NCI-H2227 treated with DMSO at 0.1 percent for 48 hours (cell line): ENCODE data around the gene HSBP1L1.
"Not testable (repeated sequence)": the region's sequence is repeated elsewhere in the genome, so short reads cannot be mapped to it uniquely, and the experiment has no call there.

ENCODE experiments used
- DNase-seq: peaks from one replicate; lab custom pipeline; 2025; lab: John Stamatoyannopoulos, UW

HSBP1L1 gene

DNA sequence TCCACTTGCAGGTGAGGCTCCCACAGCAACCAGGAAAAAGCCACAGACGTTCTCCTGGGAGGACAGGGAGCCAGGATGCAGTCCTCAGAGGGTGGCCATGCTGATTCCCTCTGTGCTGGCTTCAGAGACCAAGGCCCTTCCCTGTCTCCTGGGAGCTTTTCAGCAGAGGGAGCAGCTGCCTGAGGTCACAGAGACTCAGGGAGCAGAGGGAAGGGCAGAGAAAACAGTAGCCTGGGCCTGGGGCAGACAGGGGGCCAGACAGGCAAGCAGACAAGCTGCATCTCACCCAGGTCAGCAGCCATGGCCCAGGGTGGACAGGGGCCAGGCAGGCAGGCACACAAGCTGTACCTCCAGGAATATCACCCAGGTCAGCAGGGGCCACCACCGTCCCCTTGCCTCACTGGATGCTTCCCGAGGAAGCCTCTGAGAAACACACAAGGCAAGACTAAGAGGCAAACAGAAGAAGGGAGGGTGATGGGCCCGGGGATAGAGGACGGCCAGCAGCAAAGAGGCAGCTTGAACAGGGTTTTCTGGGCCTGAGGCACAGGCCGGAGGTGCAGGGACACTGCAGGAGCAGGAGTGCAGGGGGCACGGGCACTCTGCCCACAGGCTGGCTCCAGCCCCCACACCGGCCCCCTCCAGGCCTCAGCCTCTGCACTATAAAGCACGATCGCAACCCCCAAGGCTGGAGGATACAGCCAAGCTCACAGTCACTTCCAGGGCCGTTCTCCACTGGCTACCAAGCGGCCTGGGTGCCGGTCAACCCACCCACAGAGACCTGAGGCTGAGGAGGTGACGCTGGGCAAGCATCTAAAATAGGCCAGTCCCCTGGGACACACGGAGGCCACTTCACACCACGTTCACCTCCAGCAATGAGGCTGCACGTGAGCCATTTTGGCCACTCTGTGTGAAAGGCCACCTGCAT, 19.1 kb upstream of the HSBP1L1 start:
- DNase-seq, result no peak

DNA sequence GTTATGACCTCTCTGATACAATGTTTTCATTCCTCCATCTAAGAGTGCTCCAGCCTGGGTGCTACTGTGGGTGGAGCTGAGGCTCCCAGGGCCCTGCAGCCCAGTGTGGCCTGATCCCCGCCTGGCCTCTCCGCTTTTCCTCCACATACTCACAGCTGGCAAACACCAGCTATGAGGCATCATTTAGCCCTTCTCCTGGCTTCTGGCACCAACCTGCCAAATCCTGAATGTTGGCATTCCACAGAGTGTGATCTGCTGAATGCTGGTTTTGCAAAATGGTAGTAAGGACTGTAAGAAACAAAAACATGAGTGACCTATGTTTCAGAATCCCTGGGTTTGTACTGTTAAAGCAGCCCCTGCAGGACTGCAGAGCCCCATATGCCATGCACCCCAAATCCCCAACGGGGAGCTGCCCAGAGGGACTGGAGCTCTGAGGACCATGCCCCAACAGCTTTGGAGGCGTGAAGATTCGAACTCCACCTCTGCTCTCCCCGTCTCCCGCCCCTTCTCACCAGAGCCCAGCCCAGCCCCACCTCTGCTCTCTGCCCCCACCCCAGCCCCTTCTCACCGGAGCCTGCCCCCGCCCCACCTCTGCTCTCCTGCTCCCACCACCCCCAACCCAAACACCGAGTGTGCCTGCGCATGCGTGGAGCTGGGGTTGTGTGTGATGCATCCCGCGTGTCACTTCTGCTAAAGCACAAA, 17.2 kb upstream of the HSBP1L1 start:
- no peak for DNase-seq

DNA sequence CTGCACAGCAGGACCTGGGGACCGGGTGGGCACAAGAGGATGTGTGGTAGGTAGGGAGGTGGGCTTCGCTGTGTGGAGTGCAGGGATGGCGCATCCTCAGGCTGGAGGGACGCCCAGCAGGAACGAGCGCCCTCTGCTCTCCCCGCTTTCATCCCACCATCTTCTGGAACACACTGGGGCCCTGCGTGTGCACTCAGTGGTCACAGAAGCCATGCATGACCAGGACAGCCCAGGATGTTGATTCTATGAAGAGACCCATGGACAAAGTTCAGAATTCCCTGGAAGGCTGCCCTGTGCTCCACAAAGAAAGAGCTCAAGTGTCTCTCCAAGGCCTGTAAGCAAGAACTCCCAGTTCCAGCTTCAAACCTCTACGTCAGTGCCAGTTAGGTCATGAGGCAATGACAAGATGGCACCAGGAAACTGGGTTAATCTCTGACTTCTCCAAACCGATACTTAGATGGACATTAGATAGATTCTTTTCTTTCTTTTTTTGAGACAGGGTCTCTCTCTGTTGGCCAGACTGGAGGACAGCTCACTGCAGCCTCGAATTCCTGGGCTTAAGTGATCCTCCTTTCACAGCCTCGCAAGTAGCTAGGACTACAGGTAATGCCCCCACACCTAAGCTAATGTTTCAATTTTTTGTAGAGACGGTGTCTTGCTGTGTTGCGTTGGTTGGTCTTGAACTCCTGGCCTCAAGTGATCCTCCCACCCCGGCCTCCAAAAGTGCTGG, 16.4 kb upstream of the HSBP1L1 start:
- DNase-seq, result no peak

DNA sequence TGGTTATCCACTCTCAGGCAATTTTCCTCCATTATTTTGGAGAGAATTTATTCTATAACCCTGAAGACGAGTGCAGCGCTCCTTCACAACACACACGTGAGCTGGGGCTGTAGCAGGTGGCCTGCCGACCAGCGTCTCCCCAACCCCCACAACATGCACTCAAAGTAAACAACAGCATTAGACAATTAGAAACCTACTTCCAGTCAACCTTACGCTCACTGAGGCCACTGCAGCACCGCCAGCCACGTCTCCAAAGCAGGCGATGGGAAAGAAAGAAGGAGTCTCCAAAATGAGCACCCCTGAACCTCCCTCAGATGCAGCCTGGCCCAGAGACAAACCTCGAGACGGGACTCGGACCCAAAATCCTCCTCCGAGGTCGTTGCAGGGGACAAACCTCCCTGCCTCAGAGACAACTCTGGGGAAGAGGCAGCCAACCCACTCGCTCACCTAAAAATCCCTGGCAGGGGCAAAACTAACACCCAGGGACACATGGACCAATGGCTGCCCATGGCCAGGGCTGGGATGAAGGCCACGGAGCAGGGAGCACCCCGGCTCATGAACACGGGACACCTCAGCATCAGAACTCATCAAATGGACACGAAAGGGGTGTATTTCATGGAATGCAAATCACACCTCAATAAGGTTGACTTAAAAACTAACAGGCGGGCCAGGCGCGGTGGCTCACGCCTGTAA, 15.6 kb upstream of the HSBP1L1 start:
- DNase-seq, result no peak

DNA sequence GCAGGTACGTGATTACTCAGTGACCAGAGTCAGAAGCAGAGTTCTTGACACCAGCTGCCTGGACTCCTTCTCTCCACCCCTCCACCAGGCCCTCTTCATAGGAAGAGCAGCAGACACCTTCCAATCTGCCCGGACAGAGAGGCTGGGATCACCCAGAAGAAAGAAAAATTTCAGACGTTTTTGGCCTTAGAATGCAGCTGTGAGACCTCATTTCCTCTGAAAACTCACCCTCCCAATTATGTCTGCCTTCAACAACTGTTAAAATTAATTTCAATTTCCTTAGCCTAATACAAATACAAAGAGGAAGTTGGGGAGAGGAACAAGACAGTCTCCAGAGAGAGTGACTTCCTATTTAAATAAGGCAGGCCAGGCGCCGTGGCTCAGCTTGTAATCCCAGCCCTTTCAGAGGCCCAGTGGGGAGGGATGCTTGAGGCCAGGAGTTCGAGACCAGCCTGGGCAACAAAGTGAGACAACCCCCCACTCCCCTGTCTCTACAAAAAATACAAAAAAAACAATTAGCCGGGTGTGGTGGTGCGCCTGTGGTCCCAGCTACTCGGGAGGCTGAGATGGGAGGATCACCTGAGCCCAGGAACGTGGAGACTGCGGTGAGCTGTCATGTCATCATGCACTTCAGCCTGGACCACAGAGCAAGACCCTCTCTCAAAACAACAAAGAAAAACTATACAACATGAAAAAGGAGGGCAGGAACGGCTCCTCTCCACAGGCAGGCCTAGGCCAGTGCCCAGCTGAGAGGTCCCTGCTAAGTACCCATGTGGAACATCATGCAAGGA, 14.6 kb upstream of the HSBP1L1 start:
- no peak for DNase-seq

DNA sequence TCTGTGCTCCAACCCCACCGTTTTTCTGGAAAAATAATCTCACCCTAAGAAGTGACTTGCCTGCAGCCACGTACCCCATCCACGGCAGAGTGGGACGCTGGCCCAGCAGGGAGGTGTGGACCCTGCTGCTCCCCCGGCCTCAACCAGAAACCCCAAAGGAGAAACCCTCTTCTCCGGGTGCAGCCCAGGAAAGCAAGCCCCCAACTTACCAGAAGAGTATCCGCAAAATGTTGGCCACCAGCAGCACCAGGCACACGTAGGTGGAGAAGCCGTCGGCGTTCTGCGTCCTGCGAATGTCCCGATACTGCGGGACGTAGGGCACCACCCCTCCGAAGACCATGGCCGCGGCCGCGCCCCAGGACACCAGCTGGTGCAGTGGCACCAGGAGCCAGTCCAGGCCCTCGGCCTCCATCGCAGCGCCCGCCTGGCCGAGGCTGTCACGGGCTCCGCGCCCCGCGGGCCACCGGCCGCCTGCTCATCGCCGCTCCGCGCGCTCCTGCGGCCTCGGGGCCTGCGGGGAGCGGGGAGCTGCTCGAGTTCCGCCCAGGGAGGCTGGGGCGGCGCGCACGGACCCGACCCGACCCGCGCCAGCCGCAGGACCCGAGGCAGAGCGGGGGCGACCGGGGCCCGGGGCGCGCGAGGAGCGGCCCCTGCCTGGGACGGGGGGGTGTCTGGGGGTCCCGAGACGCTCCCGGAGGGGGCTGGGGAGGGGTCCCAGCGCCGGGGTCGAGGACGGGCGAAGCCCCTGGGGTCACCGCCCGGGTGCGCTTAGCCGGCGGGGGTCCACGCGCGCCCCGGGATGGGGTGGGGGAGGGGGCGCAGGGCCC, 13.7 kb upstream of the HSBP1L1 start:
- DNase-seq, result no peak

DNA sequence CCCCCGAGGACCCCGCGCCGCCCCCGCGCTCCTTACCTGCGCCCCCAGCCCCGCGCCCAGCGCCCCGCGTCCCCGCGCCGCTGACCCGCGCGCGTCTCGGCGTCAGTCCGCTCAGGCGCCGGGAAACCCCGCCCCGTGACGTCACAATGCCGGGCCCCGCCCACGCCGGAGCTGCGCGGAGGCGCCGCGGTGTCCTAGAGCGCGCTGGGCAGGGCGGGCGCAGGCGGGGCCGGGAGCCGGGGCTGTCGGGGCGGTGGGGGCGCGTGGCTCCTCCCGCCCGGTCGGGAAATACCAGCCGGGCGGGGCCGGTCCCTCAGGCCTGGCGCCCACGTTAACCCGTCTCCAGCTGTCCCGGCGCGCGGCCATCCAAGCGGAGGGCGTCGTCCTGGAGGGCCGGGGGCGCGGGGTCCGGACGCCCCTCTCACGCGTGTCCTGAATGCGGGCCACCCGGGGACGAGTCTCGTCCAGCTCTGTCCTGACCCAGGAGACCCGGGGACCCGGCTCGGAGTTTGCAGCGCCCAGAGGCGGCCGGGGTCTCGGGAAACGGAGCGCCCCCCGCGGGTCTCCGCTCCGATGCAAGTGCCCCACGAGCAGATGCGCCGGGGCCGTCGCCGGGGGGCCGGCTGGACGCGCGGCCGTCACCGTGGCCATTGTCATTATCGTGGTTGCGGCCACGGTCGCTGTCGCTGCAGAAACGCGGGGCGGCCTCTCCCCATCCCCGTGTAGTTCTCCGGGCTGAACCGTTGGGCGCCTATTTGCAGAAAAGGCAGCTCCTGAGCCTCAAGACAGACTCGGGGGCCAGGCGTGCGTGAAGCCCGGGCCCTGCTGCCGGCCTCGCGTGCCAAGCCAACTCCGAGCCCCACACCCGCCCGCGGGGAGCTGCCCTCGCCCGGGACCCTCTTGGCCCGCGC, 12.6 kb upstream of the HSBP1L1 start, which contains the start of gene SLC66A2:
SLC66A2 (minus strand) TSS at position 109 of the 911 bp plus-strand sequence. CDS start 727 bp downstream, outside the sequence.
- DNase-seq, result peak; percentile 72

DNA sequence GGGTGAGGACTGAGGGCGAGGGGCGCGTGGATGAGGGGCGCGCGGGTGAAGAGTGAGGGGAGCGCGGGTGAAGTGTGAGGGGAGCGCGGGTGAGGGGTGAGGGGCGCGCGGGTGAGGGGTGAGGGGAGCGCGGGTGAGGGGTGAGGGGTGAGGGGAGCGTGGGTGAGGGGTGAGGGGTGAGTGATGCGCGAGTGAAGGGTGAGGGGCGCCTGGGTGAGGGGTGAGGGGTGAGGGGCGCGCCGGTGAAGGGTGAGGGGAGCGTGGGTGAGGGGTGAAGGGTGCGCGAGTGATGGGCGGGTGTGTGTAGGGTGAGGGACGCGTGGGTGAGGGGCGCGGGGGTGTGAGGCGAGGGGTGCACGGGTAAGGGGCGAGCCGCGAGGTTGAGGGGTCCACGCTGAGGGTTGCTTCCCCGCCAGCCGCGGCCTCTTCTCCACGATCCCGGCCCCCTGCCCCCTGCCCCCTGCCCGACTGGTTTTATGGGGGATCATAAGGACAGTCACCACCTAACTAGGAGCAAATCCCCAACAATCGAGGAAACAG, 11.9 kb upstream of the HSBP1L1 start:
- DNase-seq, result no peak

DNA sequence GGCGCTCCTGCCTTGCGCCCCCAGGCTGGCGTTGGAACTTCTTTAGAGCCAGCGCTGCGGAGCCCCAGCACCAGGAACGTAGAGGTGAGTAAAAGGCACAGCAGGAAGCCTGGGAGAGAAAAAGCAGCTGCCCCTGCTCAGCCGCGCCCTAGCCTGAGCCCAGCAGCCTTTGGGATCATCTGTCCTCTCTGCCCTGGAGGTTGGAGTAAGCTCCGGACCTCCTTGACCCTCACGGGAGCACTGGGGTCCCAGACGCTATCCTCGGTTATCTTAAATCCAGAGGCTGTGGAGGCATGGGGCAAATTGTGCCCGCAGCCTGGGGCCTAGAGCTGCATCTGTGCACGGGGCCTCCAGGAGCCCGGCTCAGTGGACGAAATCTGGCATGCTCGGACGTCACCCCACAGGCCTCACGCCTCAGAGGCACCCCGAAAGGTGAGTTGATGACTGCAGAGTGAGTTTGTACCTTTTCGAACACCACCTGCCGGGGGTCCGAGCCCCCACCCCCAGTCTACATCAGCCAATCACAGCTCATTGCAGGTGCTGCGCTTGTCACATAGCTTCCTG, 11.4 kb upstream of the HSBP1L1 start:
- no peak for DNase-seq

DNA sequence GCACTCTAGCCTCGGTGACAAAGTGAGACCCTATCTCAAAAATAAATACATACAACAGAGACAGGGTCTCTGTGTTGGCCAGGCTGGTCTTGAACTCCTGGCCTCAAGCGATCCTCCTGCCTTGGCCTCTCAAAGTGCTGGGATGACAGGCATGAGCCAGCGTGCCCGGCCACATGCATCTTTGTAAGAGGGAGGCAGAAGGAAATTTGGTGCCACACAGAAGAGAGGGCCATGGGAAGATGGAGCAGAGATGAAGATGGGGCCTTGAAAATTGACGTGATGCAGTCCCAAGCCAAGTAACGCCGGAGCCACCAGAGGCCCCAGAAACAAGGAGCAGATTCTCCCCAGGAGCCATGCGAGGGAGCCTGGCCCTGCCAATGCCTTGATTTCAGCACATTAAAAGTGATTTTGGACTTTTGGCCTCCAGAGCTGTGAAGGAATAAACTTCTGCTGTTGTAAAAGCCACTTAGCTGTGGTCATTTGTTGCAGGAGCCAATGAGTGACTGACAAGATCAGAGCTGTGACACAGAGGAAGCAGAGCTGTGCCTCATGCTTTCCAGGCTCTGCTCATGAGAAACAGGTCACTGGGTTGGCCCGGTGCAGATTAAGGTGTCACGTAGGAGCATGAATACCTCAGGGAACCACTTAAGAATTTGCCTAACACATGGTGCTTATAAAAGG, 10.3 kb upstream of the HSBP1L1 start:
- no peak for DNase-seq

DNA sequence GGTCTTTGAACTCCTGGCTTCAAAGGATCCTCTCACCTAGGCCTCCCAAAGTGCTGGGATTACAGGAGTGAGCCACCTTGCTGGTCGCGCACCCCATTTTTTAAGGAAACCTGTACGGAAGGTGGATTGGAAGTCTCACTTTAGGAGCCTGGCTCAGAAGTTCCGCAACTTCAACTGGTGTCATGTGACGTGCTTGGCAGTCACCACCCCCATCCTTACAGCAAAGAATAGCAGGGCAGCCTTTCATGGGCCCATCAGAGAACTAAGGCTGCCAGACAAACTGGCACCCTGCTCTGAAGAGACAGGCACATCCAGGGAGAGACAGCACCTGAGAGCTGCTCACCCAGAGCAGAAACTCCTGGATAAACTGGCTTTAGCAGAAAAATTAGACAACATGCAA, 9.7 kb upstream of the HSBP1L1 start:
- DNase-seq, result no peak

DNA sequence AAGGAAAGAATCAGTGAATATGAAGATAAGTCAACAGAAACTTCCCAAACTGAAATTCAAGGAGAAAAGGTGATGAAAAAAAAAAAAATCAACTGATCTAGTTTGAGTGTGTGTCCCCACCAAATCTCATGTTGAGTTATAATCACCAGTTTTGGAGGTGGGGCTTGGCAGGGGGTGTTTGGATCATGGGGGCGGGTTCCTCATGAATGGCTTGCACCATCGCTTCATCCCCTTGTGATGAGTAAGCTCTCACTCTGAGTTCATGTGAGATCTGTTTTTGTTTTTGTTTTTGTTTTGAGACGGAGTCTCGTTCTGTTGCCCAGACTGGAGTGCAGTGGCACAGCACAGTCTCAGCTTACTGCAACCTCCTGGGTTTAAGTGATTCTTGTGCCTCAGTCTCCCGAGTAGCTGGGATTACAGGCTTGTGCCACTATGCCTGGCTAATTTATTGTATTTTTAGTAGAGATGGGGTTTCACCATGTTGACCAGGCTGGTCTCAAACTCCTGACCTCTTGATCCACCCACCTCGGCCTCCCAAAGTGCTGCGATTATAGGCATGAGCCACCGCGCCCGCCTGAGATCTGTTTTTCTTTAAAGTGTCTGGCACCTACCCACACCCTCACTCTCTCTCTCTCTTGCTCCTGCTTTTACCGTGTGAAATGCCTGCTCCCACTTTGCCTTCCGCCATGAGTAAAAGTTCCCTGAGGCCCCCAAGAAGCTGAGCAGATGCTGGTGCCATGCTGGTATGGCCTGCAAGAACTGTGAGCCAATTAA, 9.0 kb upstream of the HSBP1L1 start:
- DNase-seq, result no peak

DNA sequence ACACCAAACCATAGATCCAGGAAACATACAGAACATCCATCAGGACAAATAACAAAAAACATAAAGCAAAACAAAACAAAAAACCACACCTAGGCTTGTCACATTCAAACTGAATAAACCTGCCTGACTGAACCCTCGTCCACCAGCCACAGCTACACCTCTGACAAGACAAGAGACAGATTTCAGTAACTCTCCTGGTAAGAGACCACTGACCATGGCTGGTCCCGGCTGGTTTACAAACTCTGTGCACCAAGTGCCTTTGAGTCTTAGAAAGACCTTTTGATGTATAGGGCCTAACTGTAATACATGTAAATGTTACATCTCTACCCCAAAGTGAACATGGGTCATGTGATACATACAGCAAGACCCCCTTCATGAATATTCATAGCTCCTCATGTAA, 8.2 kb upstream of the HSBP1L1 start:
- no peak for DNase-seq

DNA sequence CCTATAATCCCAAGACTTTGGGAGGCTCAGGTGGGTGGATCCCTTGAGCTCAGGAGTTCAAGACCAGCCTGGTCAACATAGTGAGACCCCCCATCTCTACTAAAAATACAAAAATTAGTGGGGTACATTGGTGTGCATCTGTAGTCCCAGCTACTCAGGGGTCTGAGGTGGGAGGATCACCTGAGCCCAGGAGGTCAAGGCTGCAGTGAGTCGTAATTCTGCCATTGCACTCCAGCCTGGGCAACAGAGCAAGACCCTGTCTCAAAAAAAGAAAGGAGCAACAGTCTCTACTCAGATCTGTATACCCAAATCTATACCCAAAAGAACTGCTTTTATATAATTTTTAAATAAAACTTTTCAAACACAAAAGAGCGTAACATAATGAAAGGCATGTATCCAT, 5.5 kb upstream of the HSBP1L1 start:
- no peak for DNase-seq

DNA sequence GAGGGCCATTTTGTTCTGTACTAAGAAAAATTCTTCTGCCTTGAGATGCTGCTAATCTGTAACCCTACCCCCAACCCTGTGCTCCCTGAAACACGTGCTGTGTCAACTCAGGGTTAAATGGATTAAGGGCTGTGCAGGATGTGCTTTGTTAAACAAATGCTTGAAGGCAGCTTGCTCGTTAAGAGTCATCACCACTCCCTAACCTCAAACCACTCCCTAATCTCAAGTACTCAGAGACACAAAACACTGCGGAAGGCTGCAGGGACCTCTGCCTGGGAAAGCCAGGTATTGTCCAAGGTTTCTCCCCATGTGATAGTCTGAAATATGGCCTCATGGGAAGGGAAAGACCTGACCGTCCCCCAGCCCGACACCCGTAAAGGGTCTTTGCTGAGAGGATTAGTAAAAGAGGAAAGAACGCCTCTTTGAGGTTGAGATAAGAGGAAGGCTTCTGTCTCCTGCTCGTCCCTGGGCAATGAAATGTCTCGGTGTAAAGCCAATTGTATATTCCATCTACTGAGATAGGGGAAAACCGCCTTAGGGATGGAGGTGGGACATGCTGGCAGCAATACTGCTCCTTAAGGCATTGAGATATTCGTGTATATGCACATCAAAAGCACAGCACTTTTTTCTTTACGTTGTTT, 4.2 kb upstream of the HSBP1L1 start:
- not testable (repeated sequence) for DNase-seq

DNA sequence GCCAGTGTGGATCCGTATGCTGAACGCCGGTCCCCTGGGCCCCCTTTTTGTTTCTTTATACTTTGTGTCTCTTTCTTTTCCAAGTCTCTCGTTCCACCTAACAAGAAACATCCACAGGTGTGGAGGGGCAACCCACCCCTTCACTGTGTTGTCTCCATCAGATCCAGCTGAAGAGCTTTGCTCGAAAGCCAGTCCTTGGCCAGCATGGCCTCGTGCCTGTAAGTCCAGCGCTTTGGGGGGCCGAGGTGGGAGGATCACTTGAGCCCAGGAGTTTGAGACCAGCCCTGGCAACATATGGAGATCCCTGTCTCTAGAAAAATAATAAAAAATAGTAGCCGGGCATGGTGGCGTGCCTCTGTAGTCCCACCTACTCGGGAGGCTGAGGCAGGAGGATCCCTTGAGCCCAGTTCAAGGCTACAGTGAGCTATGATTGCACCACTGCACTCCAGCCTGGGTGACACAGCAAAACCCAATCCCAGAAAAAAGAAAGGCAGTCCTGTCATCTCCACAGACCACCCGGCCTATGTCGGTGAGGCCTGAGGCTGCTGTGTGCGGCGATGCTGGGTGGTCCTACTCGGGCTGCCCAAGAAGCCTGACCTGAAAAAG, 3.4 kb upstream of the HSBP1L1 start:
- no peak for DNase-seq
